GM23338 (cell line): Measurements from ENCODE around the gene SLCO4A1. TPM values are rescaled to one million over a fixed set of nuclear protein-coding genes. Genes with fewer than 3 reads are reported as not detected.

Experiments used
- ATAC-seq: fragments of 200-7000 bp; cut with Tn5 transposase; 3 replicates; pipeline ENCODE4 v1.9.1; 2020
- DNase-seq: peaks from one replicate; pipeline ENCODE4 v3.0.0-alpha.2; 2015; ENCODE audit warnings: low spot score
- H2AFZ ChIP-seq: fragments of 200-600 bp; sonication (generic); 2 replicates; pipeline ENCODE4 v1.8.0; 2016; ENCODE audit warnings: antibody characterized with exemption, mild to moderate bottlenecking, moderate library complexity
- H3F3A ChIP-seq: fragments of 200-600 bp; sonication (generic); replicated peaks from 2 replicates; pipeline ENCODE4 v1.8.0; 2017; ENCODE audit warnings: antibody characterized with exemption, mixed run types, low read depth
- H3K27ac ChIP-seq: fragments of 200-600 bp; sonication (generic); 2 replicates; pipeline ENCODE4 v1.6.1; 2016; ENCODE audit warnings: low read depth
- H3K27me3 ChIP-seq: fragments of 200-600 bp; sonication (generic); 2 replicates; pipeline ENCODE4 v1.8.0; 2016; ENCODE audit warnings: mild to moderate bottlenecking, mixed run types, moderate library complexity; ENCODE audit not compliant: insufficient read depth
- H3K36me3 ChIP-seq: fragments of 200-600 bp; sonication (generic); 2 replicates; pipeline ENCODE4 v1.8.0; 2016; ENCODE audit warnings: mild to moderate bottlenecking; ENCODE audit not compliant: insufficient read depth
- H3K4me1 ChIP-seq: fragments of 200-600 bp; sonication (generic); 2 replicates; pipeline ENCODE4 v1.8.0; 2016; ENCODE audit warnings: mild to moderate bottlenecking, moderate library complexity; ENCODE audit not compliant: insufficient read depth
- H3K4me2 ChIP-seq: fragments of 200-600 bp; sonication (generic); 2 replicates; pipeline ENCODE4 v1.7.1; 2017; ENCODE audit warnings: mixed run types
- H3K4me3 ChIP-seq: fragments of 200-600 bp; sonication (generic); 2 replicates; pipeline ENCODE4 v1.6.1; 2016; ENCODE audit warnings: mixed run types
- H3K79me2 ChIP-seq: fragments of 200-600 bp; sonication (generic); replicated peaks from 2 replicates; pipeline ENCODE4 v1.8.0; 2017; ENCODE audit warnings: mild to moderate bottlenecking; ENCODE audit not compliant: insufficient read depth
- H3K9me2 ChIP-seq: fragments of 200-600 bp; sonication (generic); 2 replicates; pipeline ENCODE4 v1.8.0; 2017; ENCODE audit not compliant: insufficient read depth
- H4K20me1 ChIP-seq: fragments of 200-600 bp; sonication (generic); replicated peaks from 2 replicates; pipeline ENCODE4 v1.8.0; 2017; ENCODE audit warnings: mild to moderate bottlenecking; ENCODE audit not compliant: insufficient read depth
- H3K27ac Mint-ChIP-seq: 2 replicates; pipeline ENCODE4 v1.8.0; 2020; ENCODE audit warnings: inconsistent platforms, mild to moderate bottlenecking, moderate library complexity, mixed read lengths
- H3K27me3 Mint-ChIP-seq: 3 replicates; pipeline ENCODE4 v1.8.0; 2022; ENCODE audit warnings: low read depth, mild to moderate bottlenecking, moderate library complexity, mixed read lengths, inconsistent platforms; ENCODE audit not compliant: insufficient read depth, poor library complexity
- H3K36me3 Mint-ChIP-seq: 3 replicates; pipeline ENCODE4 v1.8.0; 2021; ENCODE audit warnings: low read depth, mild to moderate bottlenecking, inconsistent platforms, moderate library complexity, mixed read lengths
- H3K4me1 Mint-ChIP-seq: 3 replicates; pipeline ENCODE4 v1.8.0; 2020; ENCODE audit warnings: mild to moderate bottlenecking, inconsistent platforms, mixed read lengths
- H3K4me3 Mint-ChIP-seq: 3 replicates; pipeline ENCODE4 v1.8.0; 2021; ENCODE audit warnings: moderate library complexity, mild to moderate bottlenecking, inconsistent platforms, mixed read lengths
- H3K9me3 Mint-ChIP-seq: 3 replicates; pipeline ENCODE4 v1.8.0; 2020; ENCODE audit warnings: moderate library complexity, mild to moderate bottlenecking, inconsistent platforms, mixed read lengths
- CREB1 ChIP-seq: fragments of 250-450 bp; sonication (Bioruptor Pico); IDR thresholded peaks from 2 replicates; pipeline ENCODE4 v1.5.0; 2020; ENCODE audit warnings: low read depth, mild to moderate bottlenecking, moderate library complexity
- EZH2 ChIP-seq: fragments of 200-600 bp; sonication (generic); IDR thresholded peaks from one replicate; pipeline ENCODE4 v1.8.0; 2017; ENCODE audit warnings: antibody characterized with exemption, mild to moderate bottlenecking, low read depth; ENCODE audit not compliant: unreplicated experiment
- JUNB ChIP-seq: IDR thresholded peaks from one replicate; pipeline ENCODE4 v1.6.1; 2016; ENCODE audit warnings: antibody characterized with exemption; ENCODE audit not compliant: unreplicated experiment
- NANOG ChIP-seq: IDR thresholded peaks from 2 replicates; pipeline ENCODE4 v1.6.1; 2016; ENCODE audit warnings: antibody characterized with exemption, borderline replicate concordance
- POLR2AphosphoS5 ChIP-seq: IDR thresholded peaks from 2 replicates; pipeline ENCODE4 v1.6.1; 2016; ENCODE audit warnings: antibody characterized with exemption, low read depth
- STAT1 ChIP-seq: IDR thresholded peaks from one replicate; pipeline ENCODE4 v1.6.1; 2016; ENCODE audit warnings: antibody characterized with exemption; ENCODE audit not compliant: unreplicated experiment
- ZNF114 ChIP-seq: fragments of 250-450 bp; sonication (Bioruptor Pico); IDR thresholded peaks from 2 replicates; pipeline ENCODE4 v1.5.0; 2020; ENCODE audit warnings: mild to moderate bottlenecking, moderate library complexity
- ZNF331 ChIP-seq: fragments of 250-450 bp; sonication (Bioruptor Pico); IDR thresholded peaks from 2 replicates; pipeline ENCODE4 v1.5.0; 2020; ENCODE audit warnings: low read depth, mild to moderate bottlenecking, moderate library complexity
- polyA plus RNA-seq: library from polyadenylated mRNA; unstranded; fragments of >200 nt; fragmentation: Nextera tagmentation; extraction: Ambion mirVana; gene quantifications from 2 replicates; pipeline ENCODE4 v1.2.1, GENCODE V29; 2016
- total RNA-seq: library from RNA; depleted of rRNA; stranded (reverse); fragments of >200 nt; shearing (Covaris generic); gene quantifications from 2 replicates; pipeline ENCODE4 v1.2.3, GENCODE V29; 2014
- TF ChIP-seq, protein P1 (sequence below): fragments of 250-450 bp; sonication (Bioruptor Pico); IDR thresholded peaks from 2 replicates; pipeline ENCODE4 v1.5.0; 2020; ENCODE audit warnings: mild to moderate bottlenecking, moderate library complexity
- TF ChIP-seq, protein P2 (sequence below): IDR thresholded peaks from 2 replicates; pipeline ENCODE4 v1.6.1; 2016; ENCODE audit warnings: antibody characterized with exemption
- TF ChIP-seq, protein P3 (sequence below), 2 experiments: fragments of 200-600 bp in 1 of 2; sonication (generic) in 1 of 2; conservative IDR thresholded peaks; 2 replicates each; pipeline versions ENCODE4 v1.5.1 to v1.6.1; 2016 to 2017; ENCODE audit warnings: antibody characterized with exemption in 2 of 2, low read depth in 2 of 2, mild to moderate bottlenecking in 2 of 2, moderate library complexity in 1 of 2

SLCO4A1 gene
- total and polyA plus RNA-seq, 2 experiments from 2014 or later, result 28.5 to 41.6 TPM

DNA sequence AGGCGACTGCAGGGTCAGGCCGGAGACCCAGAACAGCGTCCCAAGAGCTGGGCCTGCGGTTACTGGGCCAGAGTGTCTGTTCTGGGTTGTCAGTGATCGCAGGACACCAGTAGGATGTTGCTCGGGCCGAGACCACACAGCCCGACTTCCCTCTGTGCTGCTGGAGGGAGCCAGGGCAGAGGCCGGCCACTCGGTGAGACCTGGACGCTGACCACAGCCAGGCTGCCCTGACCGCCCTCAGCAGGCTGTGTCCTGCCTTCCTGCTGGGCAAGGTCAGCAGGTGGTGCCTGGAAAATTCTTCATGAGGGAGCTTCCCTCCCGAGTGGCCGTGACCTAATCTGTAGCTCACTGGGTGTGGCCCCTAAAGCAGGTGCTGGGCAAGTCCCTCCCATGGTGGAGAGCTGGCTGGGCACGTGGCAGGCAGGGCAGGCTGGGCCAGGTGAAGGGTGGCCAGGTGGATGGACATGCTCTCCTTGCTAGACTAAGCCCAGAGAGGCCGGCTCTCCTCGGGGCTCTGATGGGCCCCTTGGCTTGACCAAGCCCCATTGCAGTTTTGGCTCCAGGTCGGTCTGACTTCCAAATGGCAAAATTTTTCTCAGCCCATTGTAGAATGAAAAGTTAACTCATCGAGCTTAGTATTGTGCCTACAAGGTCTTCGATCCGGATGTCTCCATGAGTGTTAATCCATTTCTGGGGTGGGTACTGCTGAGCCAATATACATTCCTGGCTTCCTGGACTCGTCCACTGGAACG, 1.9 kb downstream of the SLCO4A1 start:
- peaks cover 12% of the 10 kb centered on the region for H3K4me1 Mint-ChIP-seq
- peak overlapping the region; percentile 66; the same call in 2 of the 3 replicates for H3K4me3 Mint-ChIP-seq
- peaks cover 60% of the 10 kb centered on the region for H3K79me2 ChIP-seq
- H3K9me2 ChIP-seq, result no peaks in the 10 kb centered on the region
- H2AFZ ChIP-seq, result no peak overlapping the region
- peaks cover 5% of the 10 kb centered on the region; the same call in 1 of the 2 replicates for H3F3A ChIP-seq
- H3K27me3 Mint-ChIP-seq, result peaks cover 28% of the 10 kb centered on the region
- no peaks in the 10 kb centered on the region for H3K9me3 Mint-ChIP-seq
- H3K27ac Mint-ChIP-seq, result no peak overlapping the region
- H4K20me1 ChIP-seq, result peaks cover 18% of the 10 kb centered on the region
- DNase-seq, result no peak
- no peaks in the 10 kb centered on the region for H3K36me3 Mint-ChIP-seq
- H3K4me2 ChIP-seq, result 0 out of 2 replicates have a peak overlapping the region, but pooled peaks have one; percentile 88
- no peaks in the 10 kb centered on the region for H3K36me3 ChIP-seq
- H3K4me3 ChIP-seq, result no peak overlapping the region
- H3K27me3 ChIP-seq, result peaks cover 33% of the 10 kb centered on the region
- peaks cover 7% of the 10 kb centered on the region; the same call in 1 of the 2 replicates for H3K4me1 ChIP-seq
- no peak for ATAC-seq
- no peak overlapping the region for H3K27ac ChIP-seq
- TF ChIP-seq JUNB (no peak), POLR2AphosphoS5 (no peak), CREB1 (CRISPR knock-in tag) (no peak), EZH2 (no peak), ZNF331 (CRISPR knock-in tag) (no peak), STAT1 (no peak), ZNF114 (CRISPR knock-in tag) (no peak), NANOG (no peak)
- TF ChIP-seq, protein P1, sequence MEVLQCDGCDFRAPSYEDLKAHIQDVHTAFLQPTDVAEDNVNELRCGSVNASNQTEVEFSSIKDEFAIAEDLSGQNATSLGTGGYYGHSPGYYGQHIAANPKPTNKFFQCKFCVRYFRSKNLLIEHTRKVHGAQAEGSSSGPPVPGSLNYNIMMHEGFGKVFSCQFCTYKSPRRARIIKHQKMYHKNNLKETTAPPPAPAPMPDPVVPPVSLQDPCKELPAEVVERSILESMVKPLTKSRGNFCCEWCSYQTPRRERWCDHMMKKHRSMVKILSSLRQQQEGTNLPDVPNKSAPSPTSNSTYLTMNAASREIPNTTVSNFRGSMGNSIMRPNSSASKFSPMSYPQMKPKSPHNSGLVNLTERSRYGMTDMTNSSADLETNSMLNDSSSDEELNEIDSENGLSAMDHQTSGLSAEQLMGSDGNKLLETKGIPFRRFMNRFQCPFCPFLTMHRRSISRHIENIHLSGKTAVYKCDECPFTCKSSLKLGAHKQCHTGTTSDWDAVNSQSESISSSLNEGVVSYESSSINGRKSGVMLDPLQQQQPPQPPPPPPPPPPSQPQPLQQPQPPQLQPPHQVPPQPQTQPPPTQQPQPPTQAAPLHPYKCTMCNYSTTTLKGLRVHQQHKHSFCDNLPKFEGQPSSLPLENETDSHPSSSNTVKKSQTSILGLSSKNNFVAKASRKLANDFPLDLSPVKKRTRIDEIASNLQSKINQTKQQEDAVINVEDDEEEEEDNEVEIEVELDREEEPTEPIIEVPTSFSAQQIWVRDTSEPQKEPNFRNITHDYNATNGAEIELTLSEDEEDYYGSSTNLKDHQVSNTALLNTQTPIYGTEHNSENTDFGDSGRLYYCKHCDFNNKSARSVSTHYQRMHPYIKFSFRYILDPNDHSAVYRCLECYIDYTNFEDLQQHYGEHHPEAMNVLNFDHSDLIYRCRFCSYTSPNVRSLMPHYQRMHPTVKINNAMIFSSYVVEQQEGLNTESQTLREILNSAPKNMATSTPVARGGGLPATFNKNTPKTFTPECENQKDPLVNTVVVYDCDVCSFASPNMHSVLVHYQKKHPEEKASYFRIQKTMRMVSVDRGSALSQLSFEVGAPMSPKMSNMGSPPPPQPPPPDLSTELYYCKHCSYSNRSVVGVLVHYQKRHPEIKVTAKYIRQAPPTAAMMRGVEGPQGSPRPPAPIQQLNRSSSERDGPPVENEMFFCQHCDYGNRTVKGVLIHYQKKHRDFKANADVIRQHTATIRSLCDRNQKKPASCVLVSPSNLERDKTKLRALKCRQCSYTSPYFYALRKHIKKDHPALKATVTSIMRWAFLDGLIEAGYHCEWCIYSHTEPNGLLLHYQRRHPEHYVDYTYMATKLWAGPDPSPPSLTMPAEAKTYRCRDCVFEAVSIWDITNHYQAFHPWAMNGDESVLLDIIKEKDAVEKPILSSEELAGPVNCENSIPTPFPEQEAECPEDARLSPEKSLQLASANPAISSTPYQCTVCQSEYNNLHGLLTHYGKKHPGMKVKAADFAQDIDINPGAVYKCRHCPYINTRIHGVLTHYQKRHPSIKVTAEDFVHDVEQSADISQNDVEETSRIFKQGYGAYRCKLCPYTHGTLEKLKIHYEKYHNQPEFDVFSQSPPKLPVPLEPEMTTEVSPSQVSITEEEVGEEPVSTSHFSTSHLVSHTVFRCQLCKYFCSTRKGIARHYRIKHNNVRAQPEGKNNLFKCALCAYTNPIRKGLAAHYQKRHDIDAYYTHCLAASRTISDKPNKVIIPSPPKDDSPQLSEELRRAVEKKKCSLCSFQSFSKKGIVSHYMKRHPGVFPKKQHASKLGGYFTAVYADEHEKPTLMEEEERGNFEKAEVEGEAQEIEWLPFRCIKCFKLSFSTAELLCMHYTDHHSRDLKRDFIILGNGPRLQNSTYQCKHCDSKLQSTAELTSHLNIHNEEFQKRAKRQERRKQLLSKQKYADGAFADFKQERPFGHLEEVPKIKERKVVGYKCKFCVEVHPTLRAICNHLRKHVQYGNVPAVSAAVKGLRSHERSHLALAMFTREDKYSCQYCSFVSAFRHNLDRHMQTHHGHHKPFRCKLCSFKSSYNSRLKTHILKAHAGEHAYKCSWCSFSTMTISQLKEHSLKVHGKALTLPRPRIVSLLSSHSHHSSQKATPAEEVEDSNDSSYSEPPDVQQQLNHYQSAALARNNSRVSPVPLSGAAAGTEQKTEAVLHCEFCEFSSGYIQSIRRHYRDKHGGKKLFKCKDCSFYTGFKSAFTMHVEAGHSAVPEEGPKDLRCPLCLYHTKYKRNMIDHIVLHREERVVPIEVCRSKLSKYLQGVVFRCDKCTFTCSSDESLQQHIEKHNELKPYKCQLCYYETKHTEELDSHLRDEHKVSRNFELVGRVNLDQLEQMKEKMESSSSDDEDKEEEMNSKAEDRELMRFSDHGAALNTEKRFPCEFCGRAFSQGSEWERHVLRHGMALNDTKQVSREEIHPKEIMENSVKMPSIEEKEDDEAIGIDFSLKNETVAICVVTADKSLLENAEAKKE (CRISPR knock-in tag), result no peak
- TF ChIP-seq, protein P2, sequence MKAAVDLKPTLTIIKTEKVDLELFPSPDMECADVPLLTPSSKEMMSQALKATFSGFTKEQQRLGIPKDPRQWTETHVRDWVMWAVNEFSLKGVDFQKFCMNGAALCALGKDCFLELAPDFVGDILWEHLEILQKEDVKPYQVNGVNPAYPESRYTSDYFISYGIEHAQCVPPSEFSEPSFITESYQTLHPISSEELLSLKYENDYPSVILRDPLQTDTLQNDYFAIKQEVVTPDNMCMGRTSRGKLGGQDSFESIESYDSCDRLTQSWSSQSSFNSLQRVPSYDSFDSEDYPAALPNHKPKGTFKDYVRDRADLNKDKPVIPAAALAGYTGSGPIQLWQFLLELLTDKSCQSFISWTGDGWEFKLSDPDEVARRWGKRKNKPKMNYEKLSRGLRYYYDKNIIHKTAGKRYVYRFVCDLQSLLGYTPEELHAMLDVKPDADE, result no peak
- TF ChIP-seq, protein P3, sequence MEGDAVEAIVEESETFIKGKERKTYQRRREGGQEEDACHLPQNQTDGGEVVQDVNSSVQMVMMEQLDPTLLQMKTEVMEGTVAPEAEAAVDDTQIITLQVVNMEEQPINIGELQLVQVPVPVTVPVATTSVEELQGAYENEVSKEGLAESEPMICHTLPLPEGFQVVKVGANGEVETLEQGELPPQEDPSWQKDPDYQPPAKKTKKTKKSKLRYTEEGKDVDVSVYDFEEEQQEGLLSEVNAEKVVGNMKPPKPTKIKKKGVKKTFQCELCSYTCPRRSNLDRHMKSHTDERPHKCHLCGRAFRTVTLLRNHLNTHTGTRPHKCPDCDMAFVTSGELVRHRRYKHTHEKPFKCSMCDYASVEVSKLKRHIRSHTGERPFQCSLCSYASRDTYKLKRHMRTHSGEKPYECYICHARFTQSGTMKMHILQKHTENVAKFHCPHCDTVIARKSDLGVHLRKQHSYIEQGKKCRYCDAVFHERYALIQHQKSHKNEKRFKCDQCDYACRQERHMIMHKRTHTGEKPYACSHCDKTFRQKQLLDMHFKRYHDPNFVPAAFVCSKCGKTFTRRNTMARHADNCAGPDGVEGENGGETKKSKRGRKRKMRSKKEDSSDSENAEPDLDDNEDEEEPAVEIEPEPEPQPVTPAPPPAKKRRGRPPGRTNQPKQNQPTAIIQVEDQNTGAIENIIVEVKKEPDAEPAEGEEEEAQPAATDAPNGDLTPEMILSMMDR (conservative IDR thresholded peaks at IDR 0.05; ENCODE audit: low read depth in 2 of 2), result no peak
